Endothelial cell of hepatic sinusoid (primary cell): ENCODE measurements around the gene LRRC9.
"Not testable (repeated sequence)": the region's sequence is repeated elsewhere in the genome, so short reads cannot be mapped to it uniquely, and the experiment has no call there.

Source experiments
- in situ Hi-C: cut with HindIII; loops from 2 replicates; pipeline ENCODE4 v1.10.0; 2017; ENCODE audit warnings: low sequenced_read_pairs

LRRC9 gene

DNA sequence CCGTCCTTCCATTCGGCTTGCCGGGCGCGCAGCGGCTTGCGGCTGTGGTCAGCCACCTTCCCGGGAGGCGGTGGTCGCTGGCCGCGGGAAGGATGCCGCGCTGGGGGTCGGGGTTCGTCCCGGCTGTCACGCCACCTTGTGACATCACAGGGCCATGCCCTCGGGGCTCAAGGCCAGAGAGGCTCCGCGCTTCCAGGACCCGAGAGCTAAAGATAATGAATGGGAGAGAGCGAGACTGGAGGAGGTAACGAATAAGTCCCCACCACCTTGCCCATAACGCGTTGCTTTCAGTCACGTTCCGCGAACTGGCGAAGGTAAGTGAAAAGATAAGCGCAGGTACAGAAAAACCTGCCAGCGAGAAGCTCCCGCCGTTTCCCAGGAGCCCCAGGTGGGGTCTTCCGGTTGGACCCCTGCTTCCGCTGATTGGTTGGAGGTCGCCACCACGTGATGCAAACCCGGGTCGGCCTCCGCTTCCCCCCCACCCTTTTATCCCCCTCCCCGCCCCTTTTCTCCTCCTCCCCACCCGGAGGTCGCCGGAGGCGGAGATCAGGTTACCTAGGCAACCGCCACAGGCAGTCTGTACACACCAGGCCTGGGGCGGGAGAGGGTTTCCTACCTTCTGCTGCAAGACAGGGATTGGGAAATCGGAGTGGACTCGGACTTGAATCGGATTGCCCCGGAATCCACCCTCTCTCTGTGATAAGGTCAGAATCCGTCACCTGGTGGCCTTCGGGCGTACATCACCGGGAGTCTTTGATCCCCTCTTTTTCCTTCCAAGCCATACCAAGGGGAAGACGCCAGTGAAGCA is at the start of gene LRRC9:
LRRC9 (plus strand) TSS at position 575 of the 808 bp plus-strand sequence.
- in situ Hi-C loops, result no loop called here

DNA sequence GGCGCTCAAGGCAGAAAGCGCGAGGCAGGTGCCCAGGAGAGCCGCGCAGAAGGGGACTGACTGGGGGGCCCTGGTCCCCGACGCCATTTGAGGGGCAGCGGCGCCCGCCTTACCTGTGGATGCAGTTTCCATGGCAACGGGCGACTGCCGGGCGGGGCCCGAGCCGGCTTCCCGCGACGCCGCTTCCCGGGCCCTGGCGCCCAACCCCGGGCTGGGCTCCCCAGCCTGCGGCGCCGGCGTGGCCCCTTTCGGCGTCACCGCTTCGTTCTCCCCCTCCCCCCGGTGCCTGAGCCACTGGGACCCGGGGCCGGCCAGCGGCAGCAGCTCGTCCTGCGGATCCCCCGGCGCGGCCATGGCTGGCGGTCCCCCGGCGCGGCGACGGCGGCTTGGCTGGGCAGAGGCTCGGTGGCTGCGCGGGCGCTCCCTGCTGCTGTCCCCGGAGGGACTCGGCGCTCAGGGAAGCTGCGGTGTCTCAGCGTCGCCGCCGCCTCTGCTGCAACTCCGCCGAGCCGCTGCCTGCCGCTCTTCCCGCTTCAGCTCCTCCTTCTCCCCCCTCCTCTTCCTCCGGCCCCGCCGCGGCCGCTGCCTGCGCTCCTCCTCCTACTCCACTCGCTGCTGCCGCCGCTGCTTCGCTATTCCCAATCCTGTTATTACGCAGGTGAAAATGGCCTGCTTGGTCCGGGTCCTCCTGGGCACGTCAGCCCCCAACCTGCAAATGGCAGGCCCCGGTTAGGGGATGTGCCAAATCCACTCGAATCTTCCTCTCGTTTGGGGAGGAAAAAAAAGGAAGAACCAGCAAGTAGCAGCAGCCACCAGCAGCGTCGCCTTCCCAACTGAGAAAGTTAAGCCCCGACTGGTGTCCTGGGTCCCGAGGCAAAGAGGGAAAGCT is 49.4 kb upstream of the LRRC9 start, which contains the start of gene RTN1:
RTN1 (minus strand) TSS at position 500 of the 889 bp plus-strand sequence; CDS start at position 354, 146 bp downstream.
- in situ Hi-C loops, result no loop called here

DNA sequence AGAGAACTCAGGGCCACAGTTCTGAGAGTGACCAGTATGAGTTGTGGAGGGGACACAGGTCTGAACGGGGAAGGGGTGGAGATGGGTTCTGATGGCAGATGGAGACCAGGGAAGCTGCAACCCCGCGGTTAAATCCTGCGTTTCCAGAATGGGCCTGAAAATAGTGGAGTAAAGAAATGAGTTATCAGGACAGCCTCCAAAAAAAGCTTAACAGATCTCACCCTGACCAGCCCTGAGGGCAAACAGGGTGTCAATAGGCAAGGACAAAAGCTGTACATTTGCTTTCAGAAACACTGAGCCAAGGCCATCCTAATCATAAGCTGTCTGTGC is 48.8 kb upstream of the LRRC9 start:
- in situ Hi-C loops, result no loop called here

DNA sequence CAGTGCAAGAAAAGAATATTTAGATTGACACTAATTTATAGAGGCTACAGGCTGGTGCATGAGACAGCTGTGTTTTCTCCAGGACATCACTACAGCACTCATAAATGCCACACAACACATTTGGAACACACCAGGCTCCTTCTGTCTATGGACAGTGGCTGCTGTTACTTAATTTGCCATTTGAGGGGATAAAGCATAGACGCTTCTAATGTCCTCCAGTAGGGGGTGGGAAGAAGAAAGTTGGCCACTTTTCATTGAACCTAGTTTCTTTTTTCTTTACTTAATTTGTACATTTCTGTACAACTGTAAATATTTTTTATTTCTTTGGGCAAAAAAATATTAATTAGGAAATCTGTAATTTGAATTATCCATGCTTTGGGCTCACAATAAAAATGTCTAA is 37.0 kb upstream of the LRRC9 start:
- in situ Hi-C loops, result no loop called here

DNA sequence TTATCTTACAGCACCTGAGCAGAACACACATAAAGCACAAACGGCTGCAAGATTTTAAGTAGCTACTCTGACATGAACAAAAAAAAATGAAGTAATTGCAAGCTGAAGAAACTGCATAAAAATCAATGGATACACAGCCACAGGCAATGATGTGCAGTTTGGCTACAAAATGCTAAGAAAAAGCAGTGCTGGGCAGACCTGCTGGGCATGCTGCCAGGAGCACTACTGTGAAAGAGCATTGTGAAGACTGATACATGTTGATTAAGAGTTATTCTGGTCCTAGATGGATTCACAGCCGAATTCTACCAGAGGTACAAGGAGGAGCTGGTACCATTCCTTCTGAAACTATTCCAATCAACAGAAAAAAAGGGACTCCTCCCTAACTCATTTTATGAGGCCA is 29.3 kb upstream of the LRRC9 start:
- in situ Hi-C loops, result no loop called here

DNA sequence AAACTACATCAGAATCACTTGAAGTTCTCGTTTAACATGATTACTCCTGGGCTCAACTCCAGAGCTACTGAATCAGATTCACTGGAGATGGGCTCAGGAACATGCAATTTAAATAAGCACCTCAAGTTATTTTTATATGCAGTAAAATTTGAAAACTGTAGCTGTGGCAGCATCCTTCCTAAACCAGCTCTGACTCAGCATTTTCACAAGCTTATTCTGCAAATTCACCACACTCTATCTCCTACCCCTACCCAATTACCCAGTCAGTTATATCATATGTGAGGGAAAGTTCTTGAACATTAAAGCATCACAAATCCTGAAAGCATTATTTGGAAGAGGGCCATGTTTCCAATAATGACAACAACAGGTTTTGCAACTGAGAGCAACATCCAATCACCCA is 24.2 kb upstream of the LRRC9 start:
- in situ Hi-C loops, result loop anchor here (5.0 kb wide), 2 partner anchors 67 to 103 kb away; no protein-coding TSS in a partner anchor

DNA sequence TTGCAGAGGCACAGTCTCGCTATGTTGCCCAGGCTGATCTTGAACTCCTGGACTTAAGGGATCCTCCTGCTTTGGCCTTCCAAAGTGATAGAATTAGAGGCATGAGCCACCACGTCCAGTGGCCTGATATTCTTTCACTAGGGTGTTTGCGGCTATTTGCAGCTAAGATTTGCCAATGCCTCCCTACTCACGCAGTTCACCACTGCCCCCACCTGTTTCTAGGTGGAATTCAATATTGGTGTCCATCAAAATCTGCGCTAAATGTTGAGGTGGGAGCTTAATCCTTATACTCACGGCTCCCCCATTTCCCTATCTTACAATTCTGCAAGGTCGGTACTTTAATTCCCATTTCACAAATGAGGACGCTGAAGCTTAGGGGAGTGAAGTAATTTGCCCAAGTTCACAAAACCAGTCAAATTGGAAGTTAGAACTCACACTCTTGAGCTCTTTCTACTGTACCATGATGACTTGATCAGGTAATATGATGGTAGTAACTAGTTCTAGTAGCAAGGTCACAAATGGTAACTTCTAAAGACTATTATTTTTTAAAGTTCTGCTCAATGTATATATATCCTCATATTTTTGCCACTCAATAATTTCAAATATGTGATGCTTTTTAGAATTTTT is 22.1 kb upstream of the LRRC9 start:
- in situ Hi-C loops, result loop anchor here (5.0 kb wide), 2 partner anchors 64 to 106 kb away; no protein-coding TSS in a partner anchor

DNA sequence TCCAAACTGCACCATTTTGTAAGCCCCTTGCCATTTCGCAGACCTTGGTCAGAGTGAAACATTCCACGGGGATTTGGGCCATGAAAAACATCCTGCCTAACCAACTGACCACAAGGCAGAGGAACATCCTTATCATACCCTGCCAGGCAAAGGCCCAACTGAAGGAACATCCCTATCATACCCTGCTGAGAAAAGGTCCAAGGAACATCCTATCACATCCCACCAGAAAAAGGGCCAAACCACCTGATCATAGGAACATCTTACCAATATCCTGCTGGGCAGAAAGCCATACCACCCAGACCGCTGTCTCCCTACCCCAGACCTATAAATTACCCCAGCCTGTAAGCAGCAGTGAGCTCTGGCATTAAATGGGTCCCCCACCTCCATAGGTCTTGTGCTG is 19.4 kb upstream of the LRRC9 start:
- in situ Hi-C loops, result no loop called here

DNA sequence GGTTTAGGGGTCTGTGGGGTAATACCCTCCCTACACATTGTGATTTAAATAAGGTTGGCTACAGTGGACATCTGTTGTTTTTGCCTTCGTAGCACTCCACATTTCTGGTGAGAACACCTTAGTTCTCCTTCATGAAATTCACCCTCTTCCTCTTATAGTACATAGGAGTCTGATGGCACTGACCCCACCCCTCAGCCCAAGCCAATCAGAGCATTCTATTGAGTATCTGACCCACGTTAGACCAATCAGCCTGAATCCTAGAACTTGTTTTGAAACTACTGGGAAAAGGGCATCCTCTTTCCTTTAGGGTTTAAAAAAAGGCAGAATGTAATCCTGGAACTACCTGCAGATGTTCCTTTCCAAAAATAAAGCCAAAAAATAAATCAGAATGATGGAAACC is 15.8 kb upstream of the LRRC9 start:
- in situ Hi-C loops, result no loop called here

DNA sequence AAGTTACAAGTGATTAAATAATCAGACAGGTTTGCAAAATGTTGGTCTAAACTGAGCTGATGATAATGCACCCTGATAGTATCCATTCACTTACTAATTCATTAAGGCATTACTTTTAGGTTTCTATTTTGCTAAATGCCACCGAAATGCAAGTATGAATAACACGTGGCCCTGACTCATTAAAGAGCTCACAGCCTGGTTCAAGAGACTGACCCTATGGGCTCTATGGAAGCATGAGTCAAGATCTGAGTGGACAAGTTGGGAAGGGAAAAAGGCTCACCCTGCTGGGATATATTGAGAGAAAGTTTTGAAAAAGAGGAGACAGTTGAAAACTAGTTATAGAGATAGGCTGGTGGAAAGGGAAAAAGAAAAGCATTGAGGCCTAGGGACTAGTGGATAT is 14.8 kb upstream of the LRRC9 start:
- in situ Hi-C loops, result no loop called here

DNA sequence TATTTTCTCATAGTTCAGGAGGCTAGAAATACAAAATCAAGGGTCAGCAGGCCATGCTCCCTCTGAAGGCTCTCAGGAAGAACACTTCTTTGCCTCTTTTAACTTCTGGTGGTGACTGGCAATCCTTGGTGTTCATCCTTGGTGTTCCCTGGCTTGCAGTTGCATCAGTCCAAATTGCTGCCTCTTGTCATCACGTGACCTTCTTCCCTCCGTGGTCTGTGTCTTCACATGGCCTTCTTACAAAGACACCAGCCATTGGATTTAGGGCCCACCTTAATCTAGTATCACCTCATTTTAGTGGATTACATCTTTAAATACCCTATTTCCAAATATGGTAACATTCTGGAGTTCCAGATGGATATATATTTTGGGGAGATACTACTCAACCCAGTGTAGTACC is 7.5 kb upstream of the LRRC9 start:
- in situ Hi-C loops, result no loop called here

DNA sequence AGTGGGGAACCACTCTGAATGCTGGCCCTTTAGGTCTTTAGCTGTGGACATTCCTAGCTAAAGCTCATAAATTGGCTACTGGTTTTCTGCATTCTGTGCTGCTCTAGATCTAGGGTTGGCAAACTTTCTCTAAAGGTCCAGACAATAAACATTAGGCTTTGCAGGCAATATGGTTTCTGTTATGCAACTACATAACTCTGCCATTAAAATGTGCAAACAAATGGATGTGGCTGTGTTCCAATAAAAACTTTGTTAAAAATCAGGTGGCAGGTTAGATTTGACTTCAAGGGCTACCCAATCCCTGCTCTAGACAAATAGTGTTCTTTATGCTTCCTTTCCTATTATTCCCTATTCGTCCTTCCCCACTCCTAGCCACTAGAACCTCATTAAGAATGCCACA is 6.8 kb upstream of the LRRC9 start:
- in situ Hi-C loops, result no loop called here

DNA sequence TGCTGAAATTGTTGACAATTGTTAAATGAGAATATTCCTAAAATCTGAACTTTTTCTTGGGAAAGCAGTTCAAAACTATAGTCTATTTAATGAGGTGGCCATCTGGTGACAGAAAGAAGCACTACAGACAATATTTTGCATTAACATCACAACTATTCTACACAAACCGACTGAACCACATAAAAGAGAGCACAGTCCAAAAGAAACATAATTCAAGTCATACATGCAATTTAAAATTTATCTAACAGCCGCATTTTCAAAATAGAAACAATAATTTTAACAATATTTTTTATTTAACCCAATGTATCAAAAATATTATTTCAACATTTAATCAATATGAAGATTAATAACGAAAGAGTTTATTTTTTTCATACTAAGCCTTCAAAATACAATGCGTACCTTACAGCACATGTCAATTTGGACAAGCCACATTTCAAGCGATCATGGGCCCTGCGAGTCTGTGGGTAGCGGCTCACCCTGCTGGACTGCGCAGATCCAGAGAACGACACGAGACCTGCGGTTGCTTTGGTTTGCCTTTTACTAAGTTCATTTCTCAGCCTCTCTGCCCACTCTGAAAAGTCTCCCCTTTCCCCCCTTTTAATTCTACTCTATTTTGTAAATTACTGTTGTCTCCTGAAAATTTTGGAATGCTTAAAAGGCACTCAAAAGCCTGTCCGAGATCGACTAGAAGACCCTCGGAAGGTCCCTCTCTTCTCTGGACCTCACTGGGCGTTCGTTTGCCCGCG is 947 bp upstream of the LRRC9 start:
- in situ Hi-C loops, result no loop called here

DNA sequence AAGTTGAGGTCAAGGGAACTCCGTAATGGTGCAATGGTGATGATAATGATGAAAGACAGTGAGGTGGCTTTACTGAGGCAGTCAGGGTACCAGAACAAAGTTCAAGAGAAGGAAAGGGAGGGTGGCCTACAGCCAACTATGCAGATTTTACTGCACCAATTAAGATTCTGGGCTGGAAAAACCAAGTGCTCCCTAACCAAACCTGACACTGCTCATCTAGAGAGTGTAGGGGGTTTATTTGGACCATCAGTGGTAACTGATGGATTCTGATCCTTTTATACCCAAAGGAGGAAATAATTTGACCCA is 387 bp downstream of the LRRC9 start:
- in situ Hi-C loops, result no loop called here

DNA sequence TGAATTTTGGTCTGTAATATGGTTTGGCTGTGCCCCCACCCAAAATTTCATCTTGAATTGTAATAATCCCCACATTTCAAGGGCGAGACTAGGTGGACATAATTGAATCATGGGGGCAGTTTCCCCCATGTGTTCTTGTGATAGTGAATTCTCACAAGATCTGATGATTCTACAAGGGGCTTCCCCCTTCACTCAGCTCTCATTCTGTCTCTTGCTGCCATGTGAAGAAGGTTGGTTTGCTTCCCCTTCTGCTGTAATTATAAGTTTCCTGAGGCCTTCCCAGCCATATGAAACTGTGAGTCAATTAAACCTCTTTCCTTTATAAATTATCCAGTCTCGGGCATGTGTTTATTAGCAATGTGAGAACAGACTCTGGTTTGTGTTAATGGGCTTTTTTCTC is 5.9 kb downstream of the LRRC9 start:
- in situ Hi-C loops, result no loop called here

DNA sequence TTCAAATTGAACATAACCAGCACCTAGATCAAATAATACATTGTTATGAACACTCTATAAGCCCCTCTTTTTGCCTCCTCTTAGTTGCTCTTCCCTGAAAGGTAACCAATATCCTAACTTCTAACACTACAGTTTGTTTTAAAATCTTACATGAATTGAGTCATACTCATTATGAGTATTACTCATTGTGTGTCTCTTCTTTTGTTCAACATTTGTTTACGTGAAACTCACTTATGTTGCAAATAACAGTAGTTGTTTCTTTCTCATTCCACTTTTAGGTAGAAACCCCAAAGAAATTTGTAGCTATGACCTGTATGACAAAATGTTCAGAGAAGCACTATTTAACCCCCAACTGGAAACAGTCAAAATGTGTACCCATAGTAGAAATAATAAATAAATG is 6.6 kb downstream of the LRRC9 start:
- in situ Hi-C loops, result no loop called here

DNA sequence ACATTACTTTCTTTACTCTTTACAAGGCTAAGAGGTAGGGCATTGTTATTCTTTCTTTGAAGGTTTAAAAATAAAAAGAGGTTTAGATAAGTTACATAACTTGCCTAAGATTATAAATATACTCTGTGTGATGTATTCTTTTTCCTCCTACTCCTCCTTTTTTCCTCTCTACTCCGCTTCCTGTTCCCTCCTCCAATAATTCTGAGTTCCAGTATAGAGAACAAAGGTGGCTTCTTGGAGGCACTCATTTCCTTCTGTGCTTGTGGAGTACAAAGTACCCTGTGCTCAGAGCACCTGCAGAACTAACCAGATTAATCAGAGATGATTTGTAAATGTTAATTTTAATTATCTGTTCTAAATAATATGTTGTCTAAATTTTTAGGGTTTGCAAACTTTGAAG is 11.3 kb downstream of the LRRC9 start:
- in situ Hi-C loops, result no loop called here

DNA sequence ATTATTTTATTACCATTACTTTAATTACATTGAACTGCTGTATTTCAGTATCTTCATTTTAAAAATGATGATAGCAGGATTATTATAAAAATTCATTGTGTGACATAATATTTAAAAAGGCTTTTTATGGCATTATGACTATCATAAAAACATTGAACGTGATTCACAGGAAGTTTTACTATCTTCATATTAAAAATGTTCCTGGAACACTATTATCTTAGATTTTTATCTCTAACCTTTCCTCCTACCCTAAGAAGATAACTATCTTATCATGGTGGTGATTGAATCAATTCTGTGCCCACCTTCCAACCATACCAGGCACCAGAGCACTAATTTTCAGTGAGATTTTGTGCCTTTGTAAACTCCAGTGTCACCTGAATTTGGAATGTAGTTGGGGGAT is 16.2 kb downstream of the LRRC9 start:
- in situ Hi-C loops, result no loop called here

DNA sequence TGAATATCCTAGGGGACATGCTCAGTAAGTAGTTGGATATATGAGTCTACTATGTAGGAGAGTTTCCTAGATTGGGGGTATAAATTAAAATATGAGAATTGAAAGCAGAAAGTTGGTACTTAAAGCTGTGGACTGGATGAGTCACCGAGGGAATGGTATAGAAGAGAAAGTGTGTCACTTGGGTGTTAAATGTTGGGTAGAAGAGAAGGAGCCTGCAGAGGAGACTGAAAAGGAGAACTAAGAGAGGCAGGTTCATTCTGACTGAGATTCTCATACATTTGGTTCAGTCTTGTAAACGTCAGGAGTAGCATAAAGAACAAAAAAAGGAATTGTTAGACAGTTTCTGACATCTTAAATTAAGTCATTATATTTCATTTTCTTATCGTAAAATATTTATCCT is 19.9 kb downstream of the LRRC9 start:
- in situ Hi-C loops, result no loop called here

DNA sequence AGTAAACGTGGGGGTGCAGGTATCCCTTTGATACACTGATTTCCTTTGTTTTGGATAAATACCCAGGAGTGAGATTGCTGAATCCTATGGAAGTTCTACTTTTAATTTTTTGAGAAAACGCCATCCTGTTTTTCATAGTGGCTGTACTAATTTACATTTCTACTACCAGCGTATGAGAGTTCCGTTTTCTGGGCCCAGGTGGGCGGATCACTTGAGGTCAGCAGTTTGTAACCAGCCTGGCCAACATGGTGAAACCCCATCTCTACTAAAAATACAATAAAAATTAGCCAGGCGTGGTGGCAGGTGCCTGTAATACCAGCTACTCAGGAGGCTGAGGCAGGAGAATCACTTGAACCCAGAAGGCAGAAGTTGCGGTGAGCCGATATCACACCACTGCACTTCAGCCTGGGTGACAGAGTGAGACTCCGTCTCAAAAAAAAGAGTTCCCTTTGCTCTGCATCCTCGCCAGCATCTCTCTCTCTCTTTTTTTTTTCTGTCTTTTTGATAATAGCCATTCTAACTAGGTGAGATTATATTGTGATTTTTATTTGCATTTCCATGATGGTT is 22.4 kb downstream of the LRRC9 start:
- in situ Hi-C loops, result not testable (repeated sequence)

DNA sequence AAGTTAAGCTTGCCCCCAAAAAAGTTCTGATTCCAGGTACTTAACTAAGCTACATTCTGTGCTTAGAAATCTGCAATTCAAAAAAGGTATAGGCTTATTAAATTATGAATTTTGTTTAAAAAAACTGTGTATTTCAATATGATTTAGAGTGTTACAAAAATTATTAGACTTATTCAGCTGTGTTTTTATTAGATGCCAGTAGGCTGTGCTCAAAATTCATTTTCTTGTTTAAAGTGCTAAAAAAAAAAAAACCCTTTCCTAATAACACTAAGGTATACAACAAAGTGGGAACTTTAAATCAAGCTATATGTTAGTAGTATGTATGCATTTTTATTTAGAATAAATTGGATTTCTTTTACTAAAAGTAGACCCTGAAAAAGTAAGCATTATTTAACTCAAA is 25.0 kb downstream of the LRRC9 start:
- in situ Hi-C loops, result no loop called here
